GM12801 (cell line): ENCODE data around the gene TRNAU1AP.

Source experiments
- CTCF ChIP-seq: IDR thresholded peaks from one replicate; pipeline ENCODE4 v1.5.1; 2011; ENCODE audit warnings: control low read depth; ENCODE audit not compliant: insufficient read length; ENCODE audit errors: extremely low read depth

TRNAU1AP gene

DNA sequence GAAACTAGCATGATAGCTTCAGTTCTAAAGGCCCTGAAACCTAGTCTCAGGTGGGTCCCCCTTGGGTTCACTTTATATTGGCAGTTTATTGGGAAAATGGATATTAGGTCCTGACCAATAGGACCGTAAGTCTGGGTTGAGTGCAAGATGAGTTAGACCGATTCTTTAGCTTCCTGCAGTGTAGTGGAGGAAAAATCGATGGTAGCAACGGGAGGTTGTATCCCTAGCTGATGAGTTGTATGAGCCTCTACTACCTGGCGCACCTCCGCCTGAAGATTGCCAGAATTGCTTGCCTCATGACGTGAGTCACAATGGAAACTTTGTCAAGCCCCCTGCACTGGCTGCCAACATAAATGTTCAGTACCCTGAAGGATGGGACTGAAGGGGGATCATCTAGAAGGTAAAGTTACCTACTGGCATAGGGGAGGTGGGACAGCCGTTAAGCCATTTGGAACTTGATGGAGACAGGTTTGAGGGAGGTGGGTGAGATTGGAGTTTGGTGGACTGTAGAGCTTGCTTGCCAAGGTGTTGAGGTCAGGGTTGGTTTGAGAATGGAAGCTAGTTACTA is 43.1 kb upstream of the TRNAU1AP start:
- TF ChIP-seq CTCF, result no peak

DNA sequence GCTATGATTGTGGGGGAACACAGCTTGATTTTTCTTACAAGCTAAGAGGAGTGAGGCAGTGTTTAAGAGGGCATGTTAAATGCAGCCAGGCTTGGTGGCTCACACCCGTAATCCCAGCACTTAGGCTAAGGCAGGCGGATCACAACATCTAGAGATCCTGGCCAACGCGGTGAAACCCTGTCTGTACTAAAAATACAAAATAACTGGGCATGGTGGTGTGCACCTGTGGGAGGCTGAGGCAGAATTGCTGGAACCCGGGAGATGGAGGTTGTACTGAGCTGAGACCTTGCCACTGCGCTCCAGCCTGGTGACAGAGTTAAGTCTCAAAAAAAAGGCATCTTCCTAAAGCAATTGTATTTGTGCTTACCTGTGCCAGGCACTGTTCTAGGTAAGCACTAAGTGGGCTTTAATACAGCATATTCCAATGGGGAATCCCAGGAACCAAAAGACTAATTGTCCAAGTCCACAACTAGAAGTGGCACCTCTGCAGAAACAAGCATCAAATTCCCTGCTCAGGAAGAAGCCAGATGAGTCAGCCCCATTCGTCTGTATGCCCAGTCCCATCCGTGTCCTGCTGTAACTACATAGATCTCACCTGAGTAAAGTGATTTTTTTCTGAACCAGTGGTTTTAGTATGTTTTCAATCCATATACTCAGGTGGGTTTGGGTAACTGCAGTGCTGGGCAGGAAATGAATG is 42.5 kb upstream of the TRNAU1AP start:
- no peak for TF ChIP-seq CTCF

DNA sequence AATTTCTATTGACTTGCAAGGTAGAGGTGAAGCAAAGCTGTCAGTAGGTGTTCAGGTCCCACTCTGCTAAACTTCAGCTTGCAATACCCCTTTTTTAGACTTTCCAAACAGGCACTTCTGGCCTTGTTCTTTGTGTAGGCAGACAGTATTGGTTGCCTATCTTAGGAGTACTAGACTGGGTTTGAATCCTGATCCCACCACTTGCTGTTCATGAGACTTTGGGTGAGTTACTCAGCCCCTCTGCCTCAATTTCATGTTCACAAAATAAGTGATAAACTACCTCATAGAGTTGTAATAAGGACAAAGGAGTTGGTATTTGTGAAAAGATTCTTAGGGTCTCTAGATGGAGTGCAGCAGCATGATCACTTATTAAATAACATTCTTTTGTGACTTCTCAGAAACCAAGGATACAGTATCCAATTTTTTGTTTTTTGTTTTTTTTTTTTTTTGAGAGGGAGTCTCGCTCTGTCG is 41.9 kb upstream of the TRNAU1AP start:
- no peak for TF ChIP-seq CTCF

GRCh38 chr1:28512058-28512611 is 40.8 kb upstream of the TRNAU1AP start:
- TF ChIP-seq CTCF, result no peak

DNA sequence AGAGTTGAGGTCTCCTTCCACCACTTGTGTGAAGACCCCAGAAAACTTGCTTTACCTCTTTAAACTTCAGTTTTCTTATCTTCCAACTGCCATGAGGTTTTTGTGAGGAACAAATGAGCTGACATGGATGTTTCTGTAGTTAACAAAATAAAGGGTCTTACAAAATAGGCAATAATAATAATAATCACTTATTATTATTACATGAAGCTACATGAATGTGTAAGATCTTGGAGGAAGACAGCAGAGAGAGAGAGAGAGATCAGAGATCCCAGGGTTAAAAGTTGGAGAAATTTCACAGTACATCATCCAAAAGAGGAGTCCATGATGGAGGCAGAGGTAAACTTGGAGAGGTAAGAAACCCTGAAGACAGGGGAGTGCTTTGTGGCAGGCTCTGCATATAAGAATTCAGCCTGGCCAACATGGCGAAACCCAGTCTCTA is 36.3 kb upstream of the TRNAU1AP start:
- TF ChIP-seq CTCF, result no peak

DNA sequence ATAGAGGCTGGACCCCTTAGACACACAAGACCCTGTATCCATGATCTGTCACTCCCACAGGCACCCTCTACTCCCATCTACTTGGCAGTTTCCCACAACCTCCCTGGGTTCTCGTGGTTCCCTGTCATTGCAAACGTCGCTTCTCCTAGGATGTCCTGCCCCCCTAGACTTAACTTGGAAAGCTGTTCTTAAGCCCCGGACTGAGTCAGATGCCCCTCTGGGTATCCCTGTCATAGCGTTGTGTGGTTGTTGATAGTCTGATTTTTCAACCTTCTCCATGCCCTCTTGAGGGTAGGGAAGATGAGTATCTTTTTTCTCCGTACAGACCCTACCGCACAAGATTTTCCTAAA is 35.3 kb upstream of the TRNAU1AP start:
- no peak for TF ChIP-seq CTCF

GRCh38 chr1:28518000-28518744 is 34.7 kb upstream of the TRNAU1AP start:
- peak; percentile 51 for TF ChIP-seq CTCF
